Esophagus (tissue), 2 donors: Measurements from ENCODE around the gene GFRAL. TPM values are rescaled to one million over a fixed set of nuclear protein-coding genes. Genes with fewer than 3 reads are reported as not detected.

Source experiments
- H3K27ac ChIP-seq, 2 donors: one replicate each; pipeline ENCODE4 v1.5.1; 2013; ENCODE audit warnings: low read depth in 2 of 2, mild to moderate bottlenecking in 2 of 2, inconsistent platforms in 1 of 2, low read length in 1 of 2, moderate library complexity in 1 of 2
- H3K27me3 ChIP-seq, 2 donors: one replicate each; pipeline ENCODE4 v1.6.1; 2013; ENCODE audit warnings: low read length in 2 of 2, control low read depth in 1 of 2, mild to moderate bottlenecking in 1 of 2; ENCODE audit not compliant: insufficient read depth in 2 of 2, control insufficient read depth in 1 of 2
- H3K36me3 ChIP-seq, 2 donors: one replicate each; pipeline ENCODE4 v1.6.1; 2013; ENCODE audit warnings: low read length in 1 of 2; ENCODE audit not compliant: control insufficient read depth in 2 of 2, insufficient read depth in 2 of 2
- H3K4me1 ChIP-seq, 2 donors: one replicate each; pipeline ENCODE4 v1.6.1; 2013; ENCODE audit warnings: low read length in 1 of 2; ENCODE audit not compliant: control insufficient read depth in 2 of 2, insufficient read depth in 2 of 2
- H3K4me3 ChIP-seq, 2 donors: one replicate each; pipeline ENCODE4 v1.5.1; 2013; ENCODE audit warnings: low read length in 2 of 2, mild to moderate bottlenecking in 2 of 2, low read depth in 1 of 2, moderate library complexity in 1 of 2
- H3K9me3 ChIP-seq, 2 donors: one replicate each; pipeline ENCODE4 v1.6.1; 2013; ENCODE audit warnings: mild to moderate bottlenecking in 2 of 2, low read depth in 1 of 2, low read length in 1 of 2, moderate library complexity in 1 of 2; ENCODE audit not compliant: control insufficient read depth in 2 of 2, insufficient read depth in 1 of 2
- WGBS, 2 donors: extraction: QIAGEN DNeasy Blood & Tissue Kit; methylation state at CpG; one replicate each; pipeline ENCODE4 v1.1.7; 2013; 5-methylcytosine and 5-hydroxymethylcytosine counted together
- polyA plus RNA-seq, 2 donors: library from polyadenylated mRNA; stranded (reverse); fragments of 200-250 nt; gene quantifications; one replicate each; pipeline ENCODE4 v1.2.3, GENCODE V29; 2013
- donor health status: healthy with polysubstance abuse.
- donor health status: Bipolar disorder and iron deficiency.

The GFRAL gene
- polyA plus RNA-seq, 2 donors = not detected

DNA sequence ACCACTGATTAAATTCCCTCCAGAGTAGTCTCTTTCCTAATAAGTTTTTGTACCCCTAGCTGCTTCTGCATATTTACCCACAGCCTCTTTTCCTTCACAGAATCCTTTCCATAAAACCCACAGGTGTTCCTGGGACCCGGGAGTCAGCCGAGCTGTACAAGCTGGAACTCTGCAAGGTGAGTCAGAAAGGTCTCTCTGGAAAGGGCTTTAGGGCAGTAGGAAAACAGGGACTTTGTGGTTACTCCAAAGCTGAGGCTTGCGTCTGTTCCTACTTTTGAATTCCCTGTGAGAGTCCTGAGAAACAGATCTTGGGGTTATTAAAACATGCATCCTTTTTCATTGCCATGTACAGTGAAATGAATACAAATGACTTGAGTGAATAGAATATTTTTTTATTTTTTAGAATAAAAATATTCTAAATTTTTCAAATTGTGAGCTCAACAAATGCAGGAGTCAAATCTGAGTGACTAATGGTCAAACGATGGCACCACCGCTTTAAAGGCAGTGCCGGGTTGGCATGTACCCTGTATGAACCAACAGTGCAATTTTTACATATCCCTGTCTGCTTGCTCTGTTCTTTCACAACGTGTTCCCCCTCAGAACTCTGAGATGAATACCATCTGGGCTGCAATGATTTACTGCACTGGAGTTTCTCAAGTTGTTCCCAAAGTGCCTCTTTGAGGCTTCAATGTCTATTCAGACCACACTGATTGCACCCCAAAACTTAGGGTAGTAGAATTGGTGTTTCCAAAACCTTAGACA lies 78.4 kb downstream of the GFRAL start:
- Histone ChIP-seq H3K9me3 (no peaks in the 10 kb centered on the region), H3K27me3 (no peaks in the 10 kb centered on the region), H3K4me1 (no peaks in the 10 kb centered on the region), H3K27ac (no peak overlapping the region), H3K36me3 (no peaks in the 10 kb centered on the region), H3K4me3 (no peak overlapping the region)
- WGBS, 2 donors = 70 to 71% methylated on average over 7 of the region's 7 CpGs

DNA sequence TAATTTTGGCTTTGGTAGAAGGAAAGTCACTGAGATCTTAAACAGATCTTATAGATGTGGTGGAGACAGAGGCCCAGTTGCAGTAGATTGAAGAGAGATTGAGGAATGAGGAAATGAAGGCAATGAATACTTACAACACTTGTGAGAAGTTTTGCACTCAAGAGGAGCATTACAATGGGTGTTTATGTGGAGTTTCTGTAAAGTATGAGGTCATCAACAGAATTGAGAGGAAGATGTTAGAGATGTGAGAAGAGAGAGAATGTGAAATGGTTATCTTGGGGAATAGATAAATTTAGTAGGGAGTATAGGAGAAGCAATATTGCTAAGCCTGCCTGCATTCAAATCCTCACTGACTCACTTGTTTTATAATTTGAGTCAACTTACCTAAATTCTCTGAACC lies 83.4 kb downstream of the GFRAL start:
- H3K27ac ChIP-seq = no peak overlapping the region
- H3K36me3 ChIP-seq = no peaks in the 10 kb centered on the region
- H3K27me3 ChIP-seq = no peaks in the 10 kb centered on the region
- H3K4me3 ChIP-seq = no peak overlapping the region
- H3K4me1 ChIP-seq = no peaks in the 10 kb centered on the region
- H3K9me3 ChIP-seq = no peaks in the 10 kb centered on the region

DNA sequence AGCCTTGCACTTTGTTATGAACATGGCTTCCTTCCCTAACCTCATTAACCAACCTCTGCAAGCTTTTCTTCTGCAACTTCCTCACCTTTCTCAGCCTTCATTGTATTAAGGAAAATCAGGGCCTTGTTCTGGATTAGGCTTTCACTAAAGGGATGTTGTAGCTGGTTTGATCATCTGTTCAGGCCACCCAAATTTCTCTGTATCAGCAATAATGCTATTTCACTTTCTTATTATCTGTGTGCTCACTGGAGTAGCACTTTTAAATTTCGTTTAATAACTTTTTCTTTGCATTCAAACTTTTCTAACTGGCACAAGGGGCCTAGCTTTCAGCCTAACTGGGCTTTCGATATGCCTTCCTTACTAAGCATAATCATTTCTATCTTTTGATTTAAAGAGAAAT lies 96.7 kb downstream of the GFRAL start:
- H3K4me1 ChIP-seq = no peaks in the 10 kb centered on the region
- no peaks in the 10 kb centered on the region for H3K36me3 ChIP-seq
- no peaks in the 10 kb centered on the region for H3K27me3 ChIP-seq
- no peak overlapping the region for H3K4me3 ChIP-seq
- H3K27ac ChIP-seq = no peak overlapping the region
- no peaks in the 10 kb centered on the region for H3K9me3 ChIP-seq
- 59 to 71% methylated on average over 2 of the region's 2 CpGs for whole genome bisulfite sequencing, 2 donors

DNA sequence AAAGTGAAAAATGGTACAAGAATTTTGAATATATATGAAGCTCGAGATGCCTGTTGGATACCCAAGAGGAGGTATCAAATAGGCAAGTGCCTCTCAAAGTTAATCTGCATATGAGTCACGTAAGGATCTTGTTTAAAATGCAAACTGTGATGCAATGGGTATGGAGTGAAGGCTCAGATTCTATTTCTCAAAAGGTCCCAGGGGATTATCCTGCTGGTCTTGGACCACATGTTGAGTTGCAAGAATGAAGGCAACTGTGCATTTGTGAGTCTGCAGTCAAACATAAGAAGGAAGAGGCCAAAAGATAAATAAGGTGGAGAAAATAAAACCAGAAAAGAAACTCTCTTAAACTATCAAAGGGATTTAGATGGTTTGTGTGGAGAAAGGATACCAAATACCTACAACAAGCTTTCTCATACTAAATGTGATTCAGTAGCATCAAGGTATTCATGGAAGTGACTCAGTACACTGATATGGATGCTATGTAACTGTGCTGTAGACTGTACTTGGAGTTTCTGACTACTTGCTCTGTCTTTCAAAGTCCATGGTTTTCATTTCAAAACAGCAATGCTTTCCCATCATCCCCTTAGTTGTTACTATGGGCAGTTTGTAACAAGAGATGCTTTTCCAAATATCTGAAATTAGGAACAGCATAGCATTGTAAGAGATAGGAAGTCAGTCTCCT lies 106.3 kb downstream of the GFRAL start:
- Histone ChIP-seq H3K9me3 (no peaks in the 10 kb centered on the region), H3K4me1 (no peaks in the 10 kb centered on the region), H3K27ac (no peak overlapping the region), H3K27me3 (no peaks in the 10 kb centered on the region), H3K36me3 (no peaks in the 10 kb centered on the region), H3K4me3 (no peak overlapping the region)
- WGBS, 2 donors = 48 to 62% methylated on average over 2 of the region's 2 CpGs

DNA sequence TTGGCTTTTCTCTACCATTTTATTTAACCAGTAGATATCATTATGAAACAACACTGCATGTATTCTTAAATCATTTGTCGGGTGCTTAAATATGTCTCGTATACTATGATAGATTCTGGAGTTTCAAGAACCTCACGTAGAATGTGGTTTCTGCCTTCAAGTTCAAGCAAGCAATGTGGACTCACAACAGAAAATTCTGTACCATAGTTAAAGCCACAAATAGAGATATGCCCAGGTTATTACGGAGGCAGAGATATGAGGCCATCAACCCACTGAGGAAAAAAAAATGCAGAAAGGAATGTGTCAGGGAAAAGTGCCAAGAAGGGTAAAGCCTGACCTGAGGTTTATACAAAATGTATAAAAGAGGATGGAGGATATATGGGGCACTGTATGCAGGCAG lies 109.9 kb downstream of the GFRAL start:
- no peak overlapping the region for H3K27ac ChIP-seq
- no peaks in the 10 kb centered on the region for H3K27me3 ChIP-seq
- no peaks in the 10 kb centered on the region for H3K9me3 ChIP-seq
- H3K4me1 ChIP-seq = no peaks in the 10 kb centered on the region
- H3K36me3 ChIP-seq = no peaks in the 10 kb centered on the region
- H3K4me3 ChIP-seq = no peak overlapping the region
- WGBS, 2 donors = 70 to 75% methylated on average over 4 of the region's 4 CpGs

DNA sequence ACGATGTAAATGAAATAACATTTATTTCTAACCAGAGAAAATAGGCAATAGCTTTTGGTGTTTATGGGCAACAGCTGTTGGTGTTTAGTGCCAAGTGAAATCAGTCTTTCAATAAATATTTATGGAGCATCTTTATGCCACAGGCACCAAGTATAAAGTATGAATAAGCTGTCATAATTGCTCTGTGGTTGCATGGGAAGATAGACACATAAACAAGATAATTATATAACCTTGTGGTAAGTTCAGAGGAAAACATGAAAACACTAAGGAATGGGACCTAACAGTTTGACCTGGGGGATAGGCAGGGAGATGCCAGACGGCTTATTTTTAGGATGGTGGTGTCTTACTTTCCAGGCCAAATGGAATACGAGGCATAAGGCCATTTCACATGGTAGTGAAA lies 110.9 kb downstream of the GFRAL start:
- no peaks in the 10 kb centered on the region for H3K27me3 ChIP-seq
- WGBS, 2 donors = 81 to 84% methylated on average over 3 of the region's 3 CpGs
- no peaks in the 10 kb centered on the region for H3K9me3 ChIP-seq
- no peak overlapping the region for H3K4me3 ChIP-seq
- H3K36me3 ChIP-seq = no peaks in the 10 kb centered on the region
- no peaks in the 10 kb centered on the region for H3K4me1 ChIP-seq
- H3K27ac ChIP-seq = no peak overlapping the region

DNA sequence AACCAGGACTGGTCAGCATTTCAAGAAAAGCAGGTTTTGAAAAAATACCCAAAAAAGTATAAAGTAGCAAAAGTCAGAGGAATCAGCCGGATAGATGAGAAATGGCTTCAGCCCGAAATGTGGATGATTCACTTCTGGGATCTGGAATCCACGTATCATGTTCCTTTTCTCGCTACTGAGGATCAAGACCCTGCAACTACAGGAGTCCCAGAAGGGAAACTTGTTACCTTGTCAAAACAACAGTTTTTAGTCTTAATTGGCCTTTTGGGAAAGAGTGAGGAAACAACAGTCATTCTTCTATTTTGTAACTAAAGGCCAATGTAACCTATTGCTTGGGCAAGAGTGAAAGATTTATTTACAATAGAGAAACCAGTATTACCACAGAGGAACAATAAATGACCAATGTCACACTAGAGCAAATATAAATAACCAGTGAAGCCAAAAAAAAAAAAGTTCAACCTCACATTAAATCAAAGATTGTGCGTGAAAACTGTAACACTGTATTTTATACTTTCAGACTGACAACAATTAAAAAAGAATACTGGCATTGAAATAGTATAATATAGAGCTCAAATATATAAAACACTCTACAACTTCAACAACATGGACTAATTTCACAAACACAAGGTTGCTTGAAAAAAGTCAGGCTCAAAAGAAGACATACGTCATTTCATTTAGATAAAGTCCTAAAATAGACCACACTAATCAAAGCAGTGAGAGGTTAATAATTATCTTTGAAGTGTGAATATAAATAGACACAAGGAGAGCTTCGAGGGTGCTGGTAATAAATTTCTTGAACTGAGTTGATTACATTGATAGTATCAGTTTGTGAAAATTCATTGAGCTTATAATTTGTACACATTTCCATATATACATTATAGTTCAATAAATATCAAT lies 116.2 kb downstream of the GFRAL start:
- Histone ChIP-seq H3K36me3 (no peaks in the 10 kb centered on the region), H3K27ac (no peak overlapping the region), H3K9me3 (no peaks in the 10 kb centered on the region), H3K27me3 (no peaks in the 10 kb centered on the region), H3K4me1 (no peaks in the 10 kb centered on the region), H3K4me3 (no peak overlapping the region)
- WGBS, 2 donors = 70 to 77% methylated on average over 7 of the region's 7 CpGs

DNA sequence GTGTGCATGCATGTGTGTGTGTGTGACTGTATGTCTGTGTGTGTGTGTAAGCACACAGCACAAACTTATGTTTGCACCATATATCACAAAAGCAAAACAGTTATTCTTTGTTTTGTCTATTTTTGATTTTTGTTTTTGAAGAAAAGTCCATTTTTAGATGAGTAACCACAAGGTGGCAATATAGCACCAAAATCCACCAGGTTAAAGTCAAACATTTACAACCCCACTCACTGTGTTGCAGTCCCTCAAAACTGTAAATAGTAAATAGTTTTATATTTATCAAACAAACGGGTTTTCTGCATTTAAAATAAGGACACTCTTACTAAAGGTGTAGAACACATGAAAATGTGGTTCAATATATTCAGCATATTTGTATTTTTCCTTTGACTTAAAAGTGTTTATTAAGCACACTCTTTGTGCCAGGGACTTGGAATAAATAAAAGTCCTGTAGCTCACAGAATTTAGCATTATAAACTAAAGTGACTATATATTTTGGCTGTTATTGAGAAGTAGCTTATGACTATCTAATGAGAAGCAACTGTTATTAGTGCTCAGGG lies 118.5 kb downstream of the GFRAL start:
- Histone ChIP-seq H3K27me3 (no peaks in the 10 kb centered on the region), H3K36me3 (no peaks in the 10 kb centered on the region), H3K27ac (no peak overlapping the region), H3K4me1 (no peaks in the 10 kb centered on the region), H3K4me3 (no peak overlapping the region), H3K9me3 (no peaks in the 10 kb centered on the region)
- WGBS, 2 donors = 0% methylated on average over 1 of the region's 1 CpG

DNA sequence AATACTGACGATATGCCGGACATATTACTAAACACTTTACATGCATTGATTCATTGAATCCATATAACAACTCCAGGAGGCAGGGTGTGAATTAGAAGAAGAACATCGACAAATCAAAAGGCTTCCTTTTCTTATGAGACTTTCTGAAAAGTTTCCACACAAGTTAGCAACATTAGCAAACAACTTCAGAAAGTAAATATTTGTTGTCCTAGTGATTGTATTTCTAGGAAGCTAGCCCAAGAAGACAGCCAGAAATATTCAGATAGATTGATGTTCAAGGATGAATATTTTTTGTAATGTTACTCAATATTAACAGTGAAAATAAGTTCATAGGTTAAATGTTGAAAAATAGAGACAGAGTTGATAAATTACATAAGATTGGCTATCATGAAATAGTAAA lies 120.6 kb downstream of the GFRAL start:
- no peaks in the 10 kb centered on the region for H3K27me3 ChIP-seq
- no peak overlapping the region for H3K4me3 ChIP-seq
- H3K36me3 ChIP-seq = no peaks in the 10 kb centered on the region
- no peak overlapping the region for H3K27ac ChIP-seq
- no peaks in the 10 kb centered on the region for H3K4me1 ChIP-seq
- WGBS, 2 donors = 72 to 81% methylated on average over 3 of the region's 3 CpGs
- H3K9me3 ChIP-seq = no peaks in the 10 kb centered on the region
